Measurements from ENCODE around the gene TRIM17. TPM values are rescaled to one million over a fixed set of nuclear protein-coding genes. Genes with fewer than 3 reads are reported as not detected.

Gene TRIM17
- total and polyA plus RNA-seq, 2 of the 8 experiments (the other 6 are each of a cell fraction or from before 2014, with no cell fraction given) = 1.1 to 2.2 TPM

GRCh38 chr1:228399531-228400236, 17.0 kb downstream of the TRIM17 start:
- Histone ChIP-seq H3K4me3 (ENCODE audit: extremely low read depth in 1 of 4, insufficient read depth in 2 of 4, low read depth in 3 of 4, low read length in 4 of 4) (no peak overlapping the region), H3K27ac (ENCODE audit: low read depth, low read length) (no peak overlapping the region), H4K8ac (ENCODE audit: extremely low read depth, insufficient read depth, low read length) (no peak overlapping the region), H3K23ac (ENCODE audit: insufficient read length) (no peak overlapping the region), H3K4ac (replicated peaks; ENCODE audit: insufficient read length, low read depth, low read length) (no peak overlapping the region), H4K20me1 (replicated peaks in 1 of 2; ENCODE audit: control insufficient read depth in 1 of 2, insufficient read depth in 2 of 2, low read length in 2 of 2) (peaks cover 12 to 41% of the 10 kb centered on the region in 2 experiments), H2BK15ac (ENCODE audit: low read length) (no peak overlapping the region), H3K9ac (replicated peaks in 1 of 4; ENCODE audit: extremely low read depth in 1 of 4, low read depth in 3 of 4, low read length in 3 of 4) (no peak overlapping the region), H3K23me2 (ENCODE audit: low read depth, low read length) (no peaks in the 10 kb centered on the region), H4K5ac (ENCODE audit: insufficient read length, low read depth, low read length) (no peak overlapping the region), H3K9me3 (ENCODE audit: insufficient read depth in 2 of 2, low read depth in 1 of 2, low read length in 1 of 2) (no peaks in the 10 kb centered on the region), H2BK20ac (ENCODE audit: low read length) (no peak overlapping the region), H4K91ac (replicated peaks; ENCODE audit: insufficient read length, low read length) (no peak overlapping the region), H2AFZ (ENCODE audit: low read length) (no peak overlapping the region), H3K4me2 (ENCODE audit: insufficient read depth in 1 of 2, low read depth in 2 of 2, low read length in 2 of 2) (no peak overlapping the region), H2BK12ac (ENCODE audit: low read depth, low read length) (no peak overlapping the region), H3K79me2 (ENCODE audit: control insufficient read depth in 1 of 2, insufficient read depth in 2 of 2, low read length in 2 of 2) (peaks cover 0 to 28% of the 10 kb centered on the region in 2 experiments; a peak in 3 of 4 replicates), H2BK120ac (replicated peaks; ENCODE audit: low read depth, low read length) (no peak overlapping the region), H3K4me1 (replicated peaks in 1 of 4; ENCODE audit: control insufficient read depth in 3 of 4, insufficient read depth in 4 of 4, low read length in 3 of 4) (no peaks in the 10 kb centered on the region), H2AK5ac (ENCODE audit: low read depth, low read length) (no peak overlapping the region), H2BK5ac (ENCODE audit: low read depth, low read length) (no peak overlapping the region), H3K14ac (ENCODE audit: insufficient read length) (no peak overlapping the region), H3K36me3 (ENCODE audit: control insufficient read depth in 2 of 4, insufficient read depth in 4 of 4, low read length in 3 of 4) (peaks cover 8 to 59% (median 33%) of the 10 kb centered on the region in 4 experiments; a peak in 7 of 8 replicates), H3K79me1 (ENCODE audit: low read depth, low read length) (peaks cover 17% of the 10 kb centered on the region; the same call in 1 of the 2 replicates), H3K27me3 (replicated peaks in 1 of 4; ENCODE audit: control insufficient read depth in 3 of 4, extremely low read depth in 1 of 4, insufficient read depth in 3 of 4, low read length in 3 of 4) (no peaks in the 10 kb centered on the region), H3K18ac (ENCODE audit: extremely low read depth, low read length) (no peak overlapping the region), H3K56ac (replicated peaks; ENCODE audit: insufficient read length, low read depth, low read length) (no peak overlapping the region)
- no peak for FAIRE-seq
- ChIA-PET CTCF (ENCODE audit: partially characterized antibody) (no interaction called here), POLR2A (ENCODE audit: partially characterized antibody) (interaction anchor here (1.1 to 1.4 kb wide), 2 partner anchors 8 to 10 kb away, joined by 3 to 7 read pairs; no protein-coding TSS in a partner anchor)
- WGBS, 2 experiments (ENCODE audit: extremely low coverage in 1 of 2, insufficient coverage in 1 of 2, insufficient read length in 1 of 2, insufficient replicate concordance in 2 of 2, low coverage in 1 of 2, low lambda C conversion rate in 2 of 2, missing lambda C conversion rate in 1 of 2) = 96% methylated on average over 14 of the region's 14 CpGs; no CpG with 5 or more reads in 1 of the 2 experiments
- DNase-seq (ENCODE audit: low read depth in 1 of 2, low spot score in 2 of 2) = no peak
- no peak for TF ChIP-seq RAD21 (IDR thresholded peaks at IDR 0.05 in 1 of 2, conservative IDR thresholded peaks at IDR 0.05 in 1 of 2; ENCODE audit: low read depth in 2 of 2, low read length in 2 of 2)
- TF ChIP-seq HDAC2 (IDR thresholded peaks at IDR 0.05; ENCODE audit: borderline replicate concordance in 1 of 2, low read depth in 2 of 2, low read length in 2 of 2) = no peak
- TF ChIP-seq EP300 (IDR thresholded peaks at IDR 0.05; ENCODE audit: borderline replicate concordance in 1 of 2, low read depth in 2 of 2, low read length in 2 of 2) = no peak
- TF ChIP-seq ATF2 (IDR thresholded peaks at IDR 0.05; ENCODE audit: low read length) = no peak
- TF ChIP-seq BACH1 (IDR thresholded peaks at IDR 0.05; ENCODE audit: low read length) = no peak
- TF ChIP-seq SUZ12 (IDR thresholded peaks at IDR 0.05; ENCODE audit: low read length) = no peak
- no peak for TF ChIP-seq POU5F1 (IDR thresholded peaks at IDR 0.05; ENCODE audit: low read depth, low read length)
- TF ChIP-seq ZNF274 (IDR thresholded peaks at IDR 0.05; ENCODE audit: borderline replicate concordance, extremely low read depth, low read length) = no peak
- TF ChIP-seq CBX5 (IDR thresholded peaks at IDR 0.05; ENCODE audit: low read depth, low read length) = no peak
- no peak for TF ChIP-seq TBP (IDR thresholded peaks at IDR 0.05; ENCODE audit: low read depth, low read length)
